ENCODE measurements around the gene AJUBA.

Gene AJUBA

DNA sequence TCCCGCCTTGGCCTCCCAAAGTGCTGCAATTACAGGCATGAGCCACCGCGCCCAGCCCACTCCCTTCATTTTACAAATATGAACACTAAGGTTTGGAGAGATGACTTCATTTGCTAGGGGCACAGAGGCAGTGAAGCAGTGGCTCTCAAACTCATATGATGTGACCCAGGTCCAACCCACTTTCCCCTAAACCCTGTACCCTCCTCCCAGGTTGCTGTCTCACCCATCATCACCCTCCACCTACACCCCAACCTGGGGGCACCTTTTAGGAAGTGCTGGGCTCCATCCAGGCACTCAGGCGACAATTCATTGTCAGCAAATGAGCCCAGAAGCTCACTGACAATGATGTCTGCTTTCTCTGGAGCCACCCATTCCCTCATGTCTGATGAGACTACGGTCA lies 58.6 kb downstream of the AJUBA start:
- no peak overlapping the region for H3K4me3 ChIP-seq (ENCODE audit: low read depth, low read length)
- TF ChIP-seq, protein P1, sequence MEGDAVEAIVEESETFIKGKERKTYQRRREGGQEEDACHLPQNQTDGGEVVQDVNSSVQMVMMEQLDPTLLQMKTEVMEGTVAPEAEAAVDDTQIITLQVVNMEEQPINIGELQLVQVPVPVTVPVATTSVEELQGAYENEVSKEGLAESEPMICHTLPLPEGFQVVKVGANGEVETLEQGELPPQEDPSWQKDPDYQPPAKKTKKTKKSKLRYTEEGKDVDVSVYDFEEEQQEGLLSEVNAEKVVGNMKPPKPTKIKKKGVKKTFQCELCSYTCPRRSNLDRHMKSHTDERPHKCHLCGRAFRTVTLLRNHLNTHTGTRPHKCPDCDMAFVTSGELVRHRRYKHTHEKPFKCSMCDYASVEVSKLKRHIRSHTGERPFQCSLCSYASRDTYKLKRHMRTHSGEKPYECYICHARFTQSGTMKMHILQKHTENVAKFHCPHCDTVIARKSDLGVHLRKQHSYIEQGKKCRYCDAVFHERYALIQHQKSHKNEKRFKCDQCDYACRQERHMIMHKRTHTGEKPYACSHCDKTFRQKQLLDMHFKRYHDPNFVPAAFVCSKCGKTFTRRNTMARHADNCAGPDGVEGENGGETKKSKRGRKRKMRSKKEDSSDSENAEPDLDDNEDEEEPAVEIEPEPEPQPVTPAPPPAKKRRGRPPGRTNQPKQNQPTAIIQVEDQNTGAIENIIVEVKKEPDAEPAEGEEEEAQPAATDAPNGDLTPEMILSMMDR (conservative IDR thresholded peaks at IDR 0.05; ENCODE audit: low read depth, low read length) = no peak
- DNase-seq (ENCODE audit: low read depth) = no peak

DNA sequence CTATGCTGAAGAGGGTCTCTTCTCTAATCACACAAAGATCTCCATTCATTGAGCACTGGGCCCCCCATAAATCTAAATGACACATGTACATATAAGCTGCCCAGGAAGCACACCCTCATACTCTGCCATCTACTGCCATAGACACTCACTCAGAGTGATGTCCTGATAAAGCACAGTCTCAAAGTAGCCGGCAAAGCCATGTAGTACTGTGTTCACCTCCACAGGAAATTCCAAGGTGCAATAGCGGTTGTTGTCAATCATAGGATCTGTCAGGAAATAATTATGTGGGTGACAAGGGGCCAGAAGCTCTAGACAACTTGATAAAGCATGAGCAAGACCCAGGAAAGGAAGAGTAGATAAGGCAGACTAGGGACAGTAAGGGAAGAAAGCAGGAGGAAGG lies 60.1 kb downstream of the AJUBA start:
- no peak for DNase-seq (ENCODE audit: low read depth)
- TF ChIP-seq, protein P1 (conservative IDR thresholded peaks at IDR 0.05; ENCODE audit: low read depth, low read length) = no peak
- H3K4me3 ChIP-seq (ENCODE audit: low read depth, low read length) = no peak overlapping the region
